ENCODE results near the gene IGLL1.

DNA sequence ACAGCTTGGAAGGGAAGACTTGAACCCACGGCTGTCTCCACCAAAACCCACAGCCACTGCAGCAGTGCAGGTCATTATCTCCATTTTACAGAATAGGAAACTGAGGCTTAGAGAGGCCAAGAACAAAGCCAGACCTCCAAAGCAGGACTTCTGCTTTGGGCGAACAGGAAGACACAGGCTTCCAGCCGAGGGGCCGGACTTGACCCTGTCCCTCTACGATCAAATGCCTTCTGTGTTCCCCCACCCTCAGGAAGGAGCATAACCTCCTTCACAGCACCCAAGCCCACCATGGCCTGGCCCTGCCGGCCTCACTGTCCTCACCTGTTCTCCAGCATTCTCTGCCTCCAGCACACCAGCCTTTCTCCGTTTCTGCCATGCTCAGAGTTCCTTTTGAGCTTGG is 15.8 kb downstream of the IGLL1 start:
- TF ChIP-seq CTCF (IDR thresholded peaks at IDR 0.05 in 8 of 11, conservative IDR thresholded peaks at IDR 0.05 in 3 of 11) (no peak), POLR2AphosphoS5 (IDR thresholded peaks at IDR 0.05) (no peak), POLR2A (IDR thresholded peaks at IDR 0.05) (no peak)

All from spleen (tissue), 7 donors.